ENCODE data around the gene PCYT1B. TPM values are rescaled to one million over a fixed set of nuclear protein-coding genes. Genes with fewer than 3 reads are reported as not detected.
A peak's percentile ranks its signal among the peaks of the same experiment; 100 is the strongest.

The PCYT1B gene
- total RNA-seq, 4 donors from 2014 or later, result 0.16 TPM; not detected in 3

GRCh38 chrX:24575496-24575895 lies 71.7 kb downstream of the PCYT1B start:
- DNase-seq, result no peak
- no peaks in the 10 kb centered on the region for H3K9me3 ChIP-seq
- H3K27ac ChIP-seq, result no peak overlapping the region
- H3K4me3 ChIP-seq, result no peak overlapping the region
- no peaks in the 10 kb centered on the region for H3K36me3 ChIP-seq
- intact Hi-C loops (cut with DNase I; ENCODE audit: low total_unique reads) (no loop called here), in situ Hi-C loops (cut with MboI; ENCODE audit: low pct_ligation_motif_present in 1 of 4, low pct_unique_long_range_greater_than_20kb in 1 of 4, low sequenced_read_pairs in 3 of 4) (no loop called here)
- WGBS, 2 donors (ENCODE audit: low coverage in 1 of 2), result 71 to 75% methylated on average over 1 of the region's 1 CpG
- TF ChIP-seq POLR2A (IDR thresholded peaks at IDR 0.05), result no peak
- no peak for TF ChIP-seq EP300 (IDR thresholded peaks at IDR 0.05; ENCODE audit: low read depth)
- no peak for TF ChIP-seq POLR2AphosphoS5 (IDR thresholded peaks at IDR 0.05)
- TF ChIP-seq CTCF (IDR thresholded peaks at IDR 0.05), result no peak
- H3K27me3 ChIP-seq, result no peaks in the 10 kb centered on the region
- no peaks in the 10 kb centered on the region for H3K4me1 ChIP-seq

GRCh38 chrX:24574743-24575142 lies 72.4 kb downstream of the PCYT1B start:
- 69% methylated on average over 4 of the region's 4 CpGs; no CpG with 5 or more reads in 1 of the 2 donors for WGBS, 2 donors (ENCODE audit: low coverage in 1 of 2)
- no peaks in the 10 kb centered on the region for H3K27me3 ChIP-seq
- in situ Hi-C loops (cut with MboI; ENCODE audit: low pct_ligation_motif_present in 1 of 4, low pct_unique_long_range_greater_than_20kb in 1 of 4, low sequenced_read_pairs in 3 of 4) (no loop called here), intact Hi-C loops (cut with DNase I; ENCODE audit: low total_unique reads) (no loop called here)
- H3K36me3 ChIP-seq, result no peaks in the 10 kb centered on the region
- H3K9me3 ChIP-seq, result no peaks in the 10 kb centered on the region
- no peak overlapping the region for H3K27ac ChIP-seq
- no peak for TF ChIP-seq CTCF (IDR thresholded peaks at IDR 0.05)
- TF ChIP-seq POLR2A (IDR thresholded peaks at IDR 0.05), result no peak
- TF ChIP-seq POLR2AphosphoS5 (IDR thresholded peaks at IDR 0.05), result no peak
- TF ChIP-seq EP300 (IDR thresholded peaks at IDR 0.05; ENCODE audit: low read depth), result no peak
- H3K4me1 ChIP-seq, result no peaks in the 10 kb centered on the region
- DNase-seq, result no peak
- no peak overlapping the region for H3K4me3 ChIP-seq

- H3K27me3 ChIP-seq, result no peaks in the 10 kb centered on the region
- in situ Hi-C loops (cut with MboI; ENCODE audit: low pct_ligation_motif_present in 1 of 4, low pct_unique_long_range_greater_than_20kb in 1 of 4, low sequenced_read_pairs in 3 of 4), result no loop called here
- 76 to 83% methylated on average over 4 of the region's 4 CpGs for WGBS, 2 donors (ENCODE audit: low coverage in 1 of 2)
- no peak for TF ChIP-seq POLR2AphosphoS5 (IDR thresholded peaks at IDR 0.05)
- TF ChIP-seq EP300 (IDR thresholded peaks at IDR 0.05; ENCODE audit: low read depth), result no peak
- TF ChIP-seq CTCF (IDR thresholded peaks at IDR 0.05), result no peak
- TF ChIP-seq POLR2A (IDR thresholded peaks at IDR 0.05), result no peak
- DNase-seq, result no peak
- no peaks in the 10 kb centered on the region for H3K36me3 ChIP-seq
- intact Hi-C loops (cut with DNase I; ENCODE audit: low total_unique reads), result no loop called here
- no peak overlapping the region for H3K27ac ChIP-seq
- H3K4me1 ChIP-seq, result no peaks in the 10 kb centered on the region
- H3K9me3 ChIP-seq, result no peaks in the 10 kb centered on the region
- H3K4me3 ChIP-seq, result no peak overlapping the region
These were observed 80.0 kb downstream of the PCYT1B start for GRCh38 chrX:24567169-24567568.

- Histone ChIP-seq H3K9me3 (no peaks in the 10 kb centered on the region), H3K27me3 (no peaks in the 10 kb centered on the region), H3K27ac (no peak overlapping the region), H3K4me3 (no peak overlapping the region), H3K36me3 (no peaks in the 10 kb centered on the region), H3K4me1 (no peaks in the 10 kb centered on the region)
- WGBS, 2 donors (ENCODE audit: low coverage in 1 of 2), result 74 to 100% methylated on average over 1 to 3 of the region's 3 CpGs
- intact Hi-C loops (cut with DNase I; ENCODE audit: low total_unique reads), result no loop called here
- TF ChIP-seq CTCF (IDR thresholded peaks at IDR 0.05) (no peak), POLR2AphosphoS5 (IDR thresholded peaks at IDR 0.05) (peak in 2 of 3 donors; percentile 48 to 66)
- in situ Hi-C loops (cut with MboI; ENCODE audit: low pct_ligation_motif_present in 1 of 4, low pct_unique_long_range_greater_than_20kb in 1 of 4, low sequenced_read_pairs in 3 of 4), result no loop called here
- no peak for DNase-seq
These were observed 80.9 kb downstream of the PCYT1B start for GRCh38 chrX:24566240-24566639.

All from transverse colon (tissue), 4 donors.